Activated CD8-positive, alpha-beta T cell treated with anti-CD3 and anti-CD28 coated beads for 36 hours (primary cell): ENCODE results near the gene AP4E1. TPM values are rescaled to one million over a fixed set of nuclear protein-coding genes. Genes with fewer than 3 reads are reported as not detected.
"Not testable (repeated sequence)": the region's sequence is repeated elsewhere in the genome, so short reads cannot be mapped to it uniquely, and the experiment has no call there.

Experiments
- ATAC-seq: fragments of 200-7000 bp; cut with Tn5 transposase; one replicate; pipeline ENCODE4 v1.10.0; 2021; ENCODE audit warnings: mild to moderate bottlenecking, moderate library complexity
- CTCF ChIA-PET: fragments of 350-600 bp; sonication (Branson Sonifier 250); formaldehyde crosslinking; loops from one replicate; lab custom pipeline; 2021; ENCODE audit warnings: antibody characterized with exemption; lab: Charles Lee
- POLR2A ChIA-PET: fragments of 350-600 bp; sonication (Branson Sonifier 250); formaldehyde crosslinking; loops from one replicate; lab custom pipeline; 2021; ENCODE audit warnings: antibody characterized with exemption; lab: Charles Lee
- DNase-seq: peaks from one replicate; pipeline ENCODE4 v3.0.0-alpha.2; 2020
- H3K27ac Mint-ChIP-seq: one replicate; pipeline ENCODE4 v1.8.0; 2021; ENCODE audit warnings: mild to moderate bottlenecking, mixed read lengths
- H3K27me3 Mint-ChIP-seq: one replicate; pipeline ENCODE4 v1.8.0; 2021; ENCODE audit warnings: mixed read lengths
- H3K36me3 Mint-ChIP-seq: one replicate; pipeline ENCODE4 v1.8.0; 2021; ENCODE audit warnings: low read depth, mixed read lengths
- H3K4me1 Mint-ChIP-seq: one replicate; pipeline ENCODE4 v1.8.0; 2021; ENCODE audit warnings: low read depth, mixed read lengths
- H3K4me3 Mint-ChIP-seq: one replicate; pipeline ENCODE4 v1.8.0; 2021; ENCODE audit warnings: mild to moderate bottlenecking, moderate library complexity, mixed read lengths
- H3K9me3 Mint-ChIP-seq: one replicate; pipeline ENCODE4 v1.8.0; 2021; ENCODE audit warnings: mixed read lengths
- intact Hi-C: fragments of 100-400 bp; cut with micrococcal nuclease; formaldehyde crosslinking; loops from one replicate; pipeline ENCODE4 v1.10.0; 2022
- total RNA-seq, 2 experiments: library from RNA; stranded (reverse); gene quantifications; one replicate each; pipeline ENCODE4 v1.2.3, GENCODE V29; 2021
- TF ChIP-seq, protein P1 (sequence below): fragments of 200-600 bp; IDR thresholded peaks from one replicate; pipeline ENCODE4 v1.8.0; 2022; ENCODE audit warnings: antibody characterized with exemption, mild to moderate bottlenecking

AP4E1 gene
- total RNA-seq, 2 experiments from 2014 or later, result 16.6 TPM

DNA sequence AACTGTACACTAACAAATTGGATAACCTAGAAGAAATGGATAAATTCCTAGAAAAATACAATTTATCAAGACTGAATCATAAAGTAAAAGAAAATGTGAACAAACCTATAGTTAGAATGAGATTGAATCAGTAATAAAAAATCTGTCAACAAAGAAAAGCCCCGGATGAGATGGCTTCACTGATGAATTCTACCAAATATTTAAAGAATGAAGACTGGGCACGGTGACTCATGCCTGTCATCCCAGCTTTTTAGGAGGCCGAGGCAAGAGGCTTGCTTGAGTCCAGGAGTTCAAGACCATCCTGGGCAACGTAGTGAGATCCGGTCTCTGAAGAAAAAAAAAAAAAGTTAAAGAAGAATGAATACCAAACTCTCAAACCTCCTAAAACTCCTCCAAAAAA, 17.7 kb upstream of the AP4E1 start:
- Mint-ChIP-seq H3K36me3 (peaks cover 7% of the 10 kb centered on the region), H3K4me3 (no peak overlapping the region), H3K4me1 (peaks cover 14% of the 10 kb centered on the region), H3K27ac (no peak overlapping the region), H3K9me3 (peaks cover 19% of the 10 kb centered on the region), H3K27me3 (no peaks in the 10 kb centered on the region)
- ATAC-seq (no peak), DNase-seq (no peak)
- CTCF ChIA-PET, result interaction anchor here (1.9 kb wide), 1 partner anchor 11 kb away, joined by 6 read pairs; no protein-coding TSS in a partner anchor
- TF ChIP-seq, protein P1, sequence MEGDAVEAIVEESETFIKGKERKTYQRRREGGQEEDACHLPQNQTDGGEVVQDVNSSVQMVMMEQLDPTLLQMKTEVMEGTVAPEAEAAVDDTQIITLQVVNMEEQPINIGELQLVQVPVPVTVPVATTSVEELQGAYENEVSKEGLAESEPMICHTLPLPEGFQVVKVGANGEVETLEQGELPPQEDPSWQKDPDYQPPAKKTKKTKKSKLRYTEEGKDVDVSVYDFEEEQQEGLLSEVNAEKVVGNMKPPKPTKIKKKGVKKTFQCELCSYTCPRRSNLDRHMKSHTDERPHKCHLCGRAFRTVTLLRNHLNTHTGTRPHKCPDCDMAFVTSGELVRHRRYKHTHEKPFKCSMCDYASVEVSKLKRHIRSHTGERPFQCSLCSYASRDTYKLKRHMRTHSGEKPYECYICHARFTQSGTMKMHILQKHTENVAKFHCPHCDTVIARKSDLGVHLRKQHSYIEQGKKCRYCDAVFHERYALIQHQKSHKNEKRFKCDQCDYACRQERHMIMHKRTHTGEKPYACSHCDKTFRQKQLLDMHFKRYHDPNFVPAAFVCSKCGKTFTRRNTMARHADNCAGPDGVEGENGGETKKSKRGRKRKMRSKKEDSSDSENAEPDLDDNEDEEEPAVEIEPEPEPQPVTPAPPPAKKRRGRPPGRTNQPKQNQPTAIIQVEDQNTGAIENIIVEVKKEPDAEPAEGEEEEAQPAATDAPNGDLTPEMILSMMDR, result no peak
- intact Hi-C loops, result no loop called here
- POLR2A ChIA-PET, result interaction anchor here (0.6 to 1.3 kb wide), 3 partner anchors 17 to 560 kb away, joined by 3 to 4 read pairs (median 3); partner anchors contain the start of gene TRPM7

DNA sequence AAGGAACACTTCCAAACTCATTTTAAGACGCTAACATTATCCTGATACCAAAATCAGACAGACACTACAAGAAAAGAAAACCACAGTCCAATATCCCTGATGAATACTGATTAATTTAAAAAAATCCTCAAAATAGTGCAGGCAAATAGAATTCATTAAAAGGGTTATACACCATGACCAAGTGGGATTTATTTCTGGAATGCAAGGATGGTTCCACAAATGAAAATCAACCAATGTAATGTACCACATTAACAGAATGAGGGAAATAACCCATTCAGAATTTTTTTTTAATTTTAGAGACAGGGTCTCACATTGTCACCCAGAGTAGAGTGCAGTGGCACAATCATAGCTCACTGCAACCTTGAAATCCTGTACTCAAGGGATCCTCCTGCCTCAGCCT, 17.3 kb upstream of the AP4E1 start:
- DNase-seq (no peak), ATAC-seq (no peak)
- peaks cover 19% of the 10 kb centered on the region for H3K9me3 Mint-ChIP-seq
- no peaks in the 10 kb centered on the region for H3K27me3 Mint-ChIP-seq
- no peak overlapping the region for H3K27ac Mint-ChIP-seq
- H3K4me1 Mint-ChIP-seq, result peaks cover 10% of the 10 kb centered on the region
- TF ChIP-seq, protein P1, result no peak
- no peak overlapping the region for H3K4me3 Mint-ChIP-seq
- POLR2A ChIA-PET, result interaction anchor here (1.3 kb wide), 1 partner anchor 205 kb away, joined by 4 read pairs; the partner anchor contains the start of gene TRPM7
- CTCF ChIA-PET, result interaction anchor here (1.9 kb wide), 1 partner anchor 11 kb away, joined by 6 read pairs; no protein-coding TSS in a partner anchor
- peaks cover 7% of the 10 kb centered on the region for H3K36me3 Mint-ChIP-seq
- intact Hi-C loops, result no loop called here

DNA sequence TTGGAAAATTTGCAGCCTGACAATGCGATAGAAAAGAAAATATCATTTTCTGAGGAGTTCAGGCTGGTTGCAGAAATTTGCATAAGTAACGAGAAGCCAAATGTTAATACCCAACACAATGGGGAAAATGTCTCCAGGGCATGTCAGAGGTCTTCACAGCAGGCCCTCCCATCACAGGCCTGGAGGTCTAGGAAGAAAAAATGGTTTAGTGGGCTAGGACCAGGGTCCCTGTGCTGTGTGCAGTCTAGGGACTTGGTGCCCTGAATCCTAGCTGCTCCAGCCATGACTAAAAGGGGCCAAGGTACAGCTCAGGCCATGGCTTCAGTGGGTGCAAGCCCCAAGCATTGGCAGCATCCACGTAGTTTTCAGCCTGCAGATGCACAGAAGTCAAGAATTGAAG, 14.5 kb upstream of the AP4E1 start:
- no peak overlapping the region for H3K27ac Mint-ChIP-seq
- DNase-seq (no peak), ATAC-seq (no peak)
- ChIA-PET CTCF (no interaction called here), POLR2A (no interaction called here)
- peaks cover 7% of the 10 kb centered on the region for H3K36me3 Mint-ChIP-seq
- H3K27me3 Mint-ChIP-seq, result no peaks in the 10 kb centered on the region
- H3K4me1 Mint-ChIP-seq, result peaks cover 10% of the 10 kb centered on the region
- peaks cover 19% of the 10 kb centered on the region for H3K9me3 Mint-ChIP-seq
- TF ChIP-seq, protein P1, result no peak
- intact Hi-C loops, result no loop called here
- H3K4me3 Mint-ChIP-seq, result no peak overlapping the region

- H3K4me3 Mint-ChIP-seq, POLR2A ChIA-PET, H3K27me3 Mint-ChIP-seq, DNase-seq, H3K27ac Mint-ChIP-seq, ATAC-seq, H3K36me3 Mint-ChIP-seq, H3K9me3 Mint-ChIP-seq: not testable (repeated sequence)
- H3K4me1 Mint-ChIP-seq, result peaks cover 19% of the 10 kb centered on the region
- CTCF ChIA-PET, result interaction anchor here (0.8 kb wide), 1 partner anchor 17 kb away, joined by 3 read pairs; no protein-coding TSS in a partner anchor
- intact Hi-C loops, result loop anchor here (10.0 kb wide), 1 partner anchor 547 kb away; the partner anchor contains the start of gene GABPB1
Observed at GRCh38 chr15:50901390-50901789, 7.1 kb upstream of the AP4E1 start.

GRCh38 chr15:50904211-50904610, 4.3 kb upstream of the AP4E1 start:
- no peak overlapping the region for H3K27ac Mint-ChIP-seq
- no peak for ATAC-seq
- no peaks in the 10 kb centered on the region for H3K27me3 Mint-ChIP-seq
- POLR2A ChIA-PET, result interaction anchor here (0.9 to 1.0 kb wide), 2 partner anchors 22 to 230 kb away, joined by 3 to 7 read pairs; no protein-coding TSS in a partner anchor
- H3K9me3 Mint-ChIP-seq, result no peaks in the 10 kb centered on the region
- TF ChIP-seq, protein P1, result no peak
- no peak for DNase-seq
- peaks cover 5% of the 10 kb centered on the region for H3K36me3 Mint-ChIP-seq
- H3K4me1 Mint-ChIP-seq, result peaks cover 14% of the 10 kb centered on the region
- no peak overlapping the region for H3K4me3 Mint-ChIP-seq
- intact Hi-C loops, result loop anchor here (10.0 kb wide), 1 partner anchor 549 kb away; the partner anchor contains the start of gene GABPB1
- CTCF ChIA-PET, result interaction anchor here (1.0 to 2.2 kb wide), 3 partner anchors 15 to 178 kb away, joined by 3 to 5 read pairs (median 4); no protein-coding TSS in a partner anchor
